Measurements from ENCODE around the gene LRRC74B.

LRRC74B gene

GRCh38 chr22:21015466-21016006, 30.2 kb upstream of the LRRC74B start:
- DNase-seq (ENCODE audit: low read depth): no peak
- Histone ChIP-seq H3K9me3 (ENCODE audit: control insufficient read depth, low read length) (no peaks in the 10 kb centered on the region), H3K4me3 (ENCODE audit: low read length) (peak overlapping the region; percentile 76), H3K36me3 (ENCODE audit: control insufficient read depth, insufficient read depth, low read length, severe bottlenecking) (no peaks in the 10 kb centered on the region), H3K27me3 (replicated peaks; ENCODE audit: control insufficient read depth, insufficient read depth, low read length) (no peaks in the 10 kb centered on the region), H3K9ac (ENCODE audit: low read length) (peak overlapping the region; percentile 58), H3K4me1 (ENCODE audit: control insufficient read depth, insufficient read depth, low read length) (peaks cover 16% of the 10 kb centered on the region)

- H3K4me1 ChIP-seq (ENCODE audit: control insufficient read depth, insufficient read depth, low read length): peaks cover 16% of the 10 kb centered on the region
- no peak overlapping the region for H3K9ac ChIP-seq (ENCODE audit: low read length)
- H3K36me3 ChIP-seq (ENCODE audit: control insufficient read depth, insufficient read depth, low read length, severe bottlenecking): no peaks in the 10 kb centered on the region
- H3K9me3 ChIP-seq (ENCODE audit: control insufficient read depth, low read length): no peaks in the 10 kb centered on the region
- H3K4me3 ChIP-seq (ENCODE audit: low read length): no peak overlapping the region
- DNase-seq (ENCODE audit: low read depth): no peak
- H3K27me3 ChIP-seq (replicated peaks; ENCODE audit: control insufficient read depth, insufficient read depth, low read length): peaks cover 4% of the 10 kb centered on the region
Observed at GRCh38 chr22:21016644-21017420, 28.9 kb upstream of the LRRC74B start.

GRCh38 chr22:21018314-21018713, 27.4 kb upstream of the LRRC74B start:
- H3K9me3 ChIP-seq (ENCODE audit: control insufficient read depth, low read length): no peaks in the 10 kb centered on the region
- no peak for DNase-seq (ENCODE audit: low read depth)

GRCh38 chr22:21020802-21021429, 24.8 kb upstream of the LRRC74B start:
- no peak overlapping the region for H3K9ac ChIP-seq (ENCODE audit: low read length)
- no peak overlapping the region for H3K4me3 ChIP-seq (ENCODE audit: low read length)
- H3K36me3 ChIP-seq (ENCODE audit: control insufficient read depth, insufficient read depth, low read length, severe bottlenecking): no peaks in the 10 kb centered on the region
- no peak for DNase-seq (ENCODE audit: low read depth)
- H3K4me1 ChIP-seq (ENCODE audit: control insufficient read depth, insufficient read depth, low read length): no peaks in the 10 kb centered on the region
- peaks cover 14% of the 10 kb centered on the region for H3K27me3 ChIP-seq (replicated peaks; ENCODE audit: control insufficient read depth, insufficient read depth, low read length)
- no peaks in the 10 kb centered on the region for H3K9me3 ChIP-seq (ENCODE audit: control insufficient read depth, low read length)

More at GRCh38 chr22:21018314-21018713, 27.4 kb upstream of the LRRC74B start:
- H3K4me3 ChIP-seq (ENCODE audit: low read length): no peak overlapping the region
- H3K27me3 ChIP-seq (replicated peaks; ENCODE audit: control insufficient read depth, insufficient read depth, low read length): peaks cover 10% of the 10 kb centered on the region
- no peak overlapping the region for H3K9ac ChIP-seq (ENCODE audit: low read length)
- H3K36me3 ChIP-seq (ENCODE audit: control insufficient read depth, insufficient read depth, low read length, severe bottlenecking): no peaks in the 10 kb centered on the region
- H3K4me1 ChIP-seq (ENCODE audit: control insufficient read depth, insufficient read depth, low read length): peaks cover 16% of the 10 kb centered on the region

- Histone ChIP-seq H3K27me3 (replicated peaks; ENCODE audit: control insufficient read depth, insufficient read depth, low read length) (peaks cover 21% of the 10 kb centered on the region), H3K9ac (ENCODE audit: low read length) (no peak overlapping the region), H3K9me3 (ENCODE audit: control insufficient read depth, low read length) (no peaks in the 10 kb centered on the region), H3K4me1 (ENCODE audit: control insufficient read depth, insufficient read depth, low read length) (no peaks in the 10 kb centered on the region), H3K4me3 (ENCODE audit: low read length) (no peak overlapping the region), H3K36me3 (ENCODE audit: control insufficient read depth, insufficient read depth, low read length, severe bottlenecking) (no peaks in the 10 kb centered on the region)
- DNase-seq (ENCODE audit: low read depth): no peak
Observed at GRCh38 chr22:21022507-21022906, 23.2 kb upstream of the LRRC74B start.

GRCh38 chr22:21022955-21023614, 22.7 kb upstream of the LRRC74B start:
- no peak for DNase-seq (ENCODE audit: low read depth)
- Histone ChIP-seq H3K4me1 (ENCODE audit: control insufficient read depth, insufficient read depth, low read length) (no peaks in the 10 kb centered on the region), H3K9me3 (ENCODE audit: control insufficient read depth, low read length) (no peaks in the 10 kb centered on the region), H3K4me3 (ENCODE audit: low read length) (no peak overlapping the region), H3K27me3 (replicated peaks; ENCODE audit: control insufficient read depth, insufficient read depth, low read length) (peaks cover 27% of the 10 kb centered on the region), H3K9ac (ENCODE audit: low read length) (no peak overlapping the region), H3K36me3 (ENCODE audit: control insufficient read depth, insufficient read depth, low read length, severe bottlenecking) (no peaks in the 10 kb centered on the region)

GRCh38 chr22:21025266-21025665, 20.5 kb upstream of the LRRC74B start:
- Histone ChIP-seq H3K9me3 (ENCODE audit: control insufficient read depth, low read length) (no peaks in the 10 kb centered on the region), H3K4me3 (ENCODE audit: low read length) (no peak overlapping the region), H3K27me3 (replicated peaks; ENCODE audit: control insufficient read depth, insufficient read depth, low read length) (peaks cover 40% of the 10 kb centered on the region), H3K4me1 (ENCODE audit: control insufficient read depth, insufficient read depth, low read length) (no peaks in the 10 kb centered on the region), H3K36me3 (ENCODE audit: control insufficient read depth, insufficient read depth, low read length, severe bottlenecking) (no peaks in the 10 kb centered on the region), H3K9ac (ENCODE audit: low read length) (no peak overlapping the region)
- no peak for DNase-seq (ENCODE audit: low read depth)

GRCh38 chr22:21025763-21026755, 19.7 kb upstream of the LRRC74B start:
- Histone ChIP-seq H3K4me3 (ENCODE audit: low read length) (no peak overlapping the region), H3K9me3 (ENCODE audit: control insufficient read depth, low read length) (no peaks in the 10 kb centered on the region), H3K27me3 (replicated peaks; ENCODE audit: control insufficient read depth, insufficient read depth, low read length) (peaks cover 47% of the 10 kb centered on the region), H3K9ac (ENCODE audit: low read length) (no peak overlapping the region), H3K4me1 (ENCODE audit: control insufficient read depth, insufficient read depth, low read length) (no peaks in the 10 kb centered on the region), H3K36me3 (ENCODE audit: control insufficient read depth, insufficient read depth, low read length, severe bottlenecking) (no peaks in the 10 kb centered on the region)
- DNase-seq (ENCODE audit: low read depth): no peak

GRCh38 chr22:21026783-21027692, 18.7 kb upstream of the LRRC74B start:
- Histone ChIP-seq H3K9ac (ENCODE audit: low read length) (no peak overlapping the region), H3K36me3 (ENCODE audit: control insufficient read depth, insufficient read depth, low read length, severe bottlenecking) (no peaks in the 10 kb centered on the region), H3K4me1 (ENCODE audit: control insufficient read depth, insufficient read depth, low read length) (peaks cover 2% of the 10 kb centered on the region), H3K27me3 (replicated peaks; ENCODE audit: control insufficient read depth, insufficient read depth, low read length) (peaks cover 51% of the 10 kb centered on the region), H3K4me3 (ENCODE audit: low read length) (no peak overlapping the region), H3K9me3 (ENCODE audit: control insufficient read depth, low read length) (no peaks in the 10 kb centered on the region)
- peak; percentile 66 for DNase-seq (ENCODE audit: low read depth)

Measured in adipocyte (in vitro differentiated cells).